Hepatic stellate cell (primary cell): ENCODE data around the gene SLC29A4.
"Not testable (repeated sequence)": the region's sequence is repeated elsewhere in the genome, so short reads cannot be mapped to it uniquely, and the experiment has no call there.

Source experiments
- DNase-seq: peaks from one replicate; pipeline ENCODE4 v3.0.0; 2011; ENCODE audit warnings: low spot score

Gene SLC29A4

GRCh38 chr7:5296015-5296610, 13.4 kb downstream of the SLC29A4 start:
- no peak for DNase-seq

GRCh38 chr7:5296611-5297226, 14.0 kb downstream of the SLC29A4 start:
- DNase-seq = no peak

GRCh38 chr7:5300366-5300765, 17.6 kb downstream of the SLC29A4 start:
- DNase-seq = no peak

- DNase-seq = no peak
Measured at GRCh38 chr7:5302577-5302976, 19.8 kb downstream of the SLC29A4 start.

GRCh38 chr7:5303061-5303460, 20.3 kb downstream of the SLC29A4 start:
- DNase-seq = no peak

- DNase-seq = no peak
Measured at GRCh38 chr7:5303591-5304505, 21.1 kb downstream of the SLC29A4 start.

- DNase-seq = not testable (repeated sequence)
Measured at GRCh38 chr7:5305050-5305449, 22.3 kb downstream of the SLC29A4 start.

GRCh38 chr7:5307221-5308142, 24.7 kb downstream of the SLC29A4 start:
- not testable (repeated sequence) for DNase-seq

- no peak for DNase-seq
Measured at GRCh38 chr7:5309146-5309545, 26.4 kb downstream of the SLC29A4 start.

- DNase-seq = no peak
Measured at GRCh38 chr7:5310822-5311405, 28.2 kb downstream of the SLC29A4 start.

- not testable (repeated sequence) for DNase-seq
Measured at GRCh38 chr7:5312276-5313070, 29.7 kb downstream of the SLC29A4 start.

- not testable (repeated sequence) for DNase-seq
Measured at GRCh38 chr7:5313076-5313885, 30.5 kb downstream of the SLC29A4 start.

GRCh38 chr7:5314864-5315263, 32.1 kb downstream of the SLC29A4 start:
- DNase-seq = no peak

- no peak for DNase-seq
Measured at GRCh38 chr7:5315761-5316160, 33.0 kb downstream of the SLC29A4 start.

GRCh38 chr7:5318613-5319012, 35.9 kb downstream of the SLC29A4 start:
- DNase-seq = not testable (repeated sequence)

GRCh38 chr7:5320391-5320790, 37.6 kb downstream of the SLC29A4 start:
- no peak for DNase-seq

GRCh38 chr7:5320802-5321396, 38.2 kb downstream of the SLC29A4 start:
- DNase-seq = no peak

GRCh38 chr7:5322621-5323410, 40.1 kb downstream of the SLC29A4 start:
- no peak for DNase-seq
